ENCODE results near the gene WFIKKN1.

DNA sequence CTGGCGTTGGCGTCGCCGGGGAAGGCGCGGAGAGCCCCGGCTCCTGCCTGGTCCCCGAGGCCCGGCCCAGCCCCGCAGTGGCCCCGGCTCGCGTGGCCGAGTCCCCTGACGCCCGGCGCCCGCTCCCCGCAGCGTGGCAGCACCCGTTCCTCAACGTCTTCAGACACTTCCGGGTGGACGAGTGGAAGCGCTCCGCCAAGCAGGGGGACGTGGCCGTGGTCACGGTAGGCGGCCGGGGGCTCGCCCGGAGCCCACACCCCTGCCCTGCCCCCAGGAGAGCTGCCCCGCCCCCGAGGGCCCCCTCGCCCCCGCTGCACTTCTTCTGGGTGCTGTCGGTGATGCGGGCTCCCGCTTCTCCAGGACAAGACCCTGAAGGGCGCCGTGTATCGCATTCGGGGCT, 18.8 kb downstream of the WFIKKN1 start:
- TF ChIP-seq, protein P1, sequence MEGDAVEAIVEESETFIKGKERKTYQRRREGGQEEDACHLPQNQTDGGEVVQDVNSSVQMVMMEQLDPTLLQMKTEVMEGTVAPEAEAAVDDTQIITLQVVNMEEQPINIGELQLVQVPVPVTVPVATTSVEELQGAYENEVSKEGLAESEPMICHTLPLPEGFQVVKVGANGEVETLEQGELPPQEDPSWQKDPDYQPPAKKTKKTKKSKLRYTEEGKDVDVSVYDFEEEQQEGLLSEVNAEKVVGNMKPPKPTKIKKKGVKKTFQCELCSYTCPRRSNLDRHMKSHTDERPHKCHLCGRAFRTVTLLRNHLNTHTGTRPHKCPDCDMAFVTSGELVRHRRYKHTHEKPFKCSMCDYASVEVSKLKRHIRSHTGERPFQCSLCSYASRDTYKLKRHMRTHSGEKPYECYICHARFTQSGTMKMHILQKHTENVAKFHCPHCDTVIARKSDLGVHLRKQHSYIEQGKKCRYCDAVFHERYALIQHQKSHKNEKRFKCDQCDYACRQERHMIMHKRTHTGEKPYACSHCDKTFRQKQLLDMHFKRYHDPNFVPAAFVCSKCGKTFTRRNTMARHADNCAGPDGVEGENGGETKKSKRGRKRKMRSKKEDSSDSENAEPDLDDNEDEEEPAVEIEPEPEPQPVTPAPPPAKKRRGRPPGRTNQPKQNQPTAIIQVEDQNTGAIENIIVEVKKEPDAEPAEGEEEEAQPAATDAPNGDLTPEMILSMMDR (conservative IDR thresholded peaks at IDR 0.05; ENCODE audit: low read depth, low read length), result no peak
- no peak for TF ChIP-seq EZH2phosphoT487 (IDR thresholded peaks at IDR 0.05; ENCODE audit: borderline replicate concordance, low read length)
